ENCODE measurements around the gene MARCHF11. TPM values are rescaled to one million over a fixed set of nuclear protein-coding genes. Genes with fewer than 3 reads are reported as not detected.

The MARCHF11 gene
- total and polyA plus RNA-seq, 2 experiments from 2014 or later, result 0.17 to 1.5 TPM

DNA sequence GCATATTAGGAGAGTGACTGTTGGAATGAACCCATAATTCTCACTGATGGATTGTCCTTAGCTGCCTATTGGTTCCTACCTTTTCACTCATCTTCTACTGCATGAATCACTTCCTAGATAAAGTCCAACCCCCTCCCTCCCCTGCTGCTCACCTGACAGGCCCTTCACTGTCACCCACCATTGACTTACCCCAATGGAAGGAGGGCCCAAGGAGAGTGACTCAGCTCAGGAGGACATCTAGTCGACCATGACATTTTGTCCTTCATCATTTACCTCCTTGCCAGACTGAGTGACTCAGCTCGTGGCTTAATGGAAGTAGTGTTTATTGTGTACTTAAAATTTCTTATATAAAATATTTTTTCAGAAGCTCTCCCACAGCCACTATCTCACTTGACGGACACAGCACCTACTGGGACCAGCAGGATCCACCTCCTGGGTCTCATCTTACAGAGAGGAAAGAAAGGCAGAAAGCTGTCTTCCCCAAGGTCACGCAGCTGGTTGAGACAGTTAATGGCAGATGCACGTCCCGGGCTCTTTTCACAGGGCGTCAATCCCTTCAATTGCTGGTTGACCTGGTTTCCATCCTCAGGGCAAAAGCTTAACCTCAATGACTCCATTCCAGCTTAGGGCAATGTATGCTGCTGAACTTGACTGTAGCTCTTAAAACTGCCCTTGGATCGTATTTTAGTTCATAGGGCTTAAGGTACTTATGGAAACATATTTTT, 142.3 kb downstream of the MARCHF11 start:
- Histone ChIP-seq H3K9me2 (ENCODE audit: insufficient read depth) (no peaks in the 10 kb centered on the region), H3K79me2 (replicated peaks; ENCODE audit: insufficient read depth) (no peaks in the 10 kb centered on the region), H3K27me3 (ENCODE audit: insufficient read depth) (no peaks in the 10 kb centered on the region), H3F3A (replicated peaks; ENCODE audit: low read depth) (no peaks in the 10 kb centered on the region), H3K4me2 (no peak overlapping the region), H4K20me1 (replicated peaks; ENCODE audit: insufficient read depth) (no peaks in the 10 kb centered on the region), H3K27ac (ENCODE audit: low read depth) (no peak overlapping the region), H3K4me3 (no peak overlapping the region), H3K36me3 (ENCODE audit: insufficient read depth) (no peaks in the 10 kb centered on the region), H3K4me1 (ENCODE audit: insufficient read depth) (no peaks in the 10 kb centered on the region), H2AFZ (no peak overlapping the region)
- DNase-seq (ENCODE audit: low spot score) (no peak), ATAC-seq (no peak)
- Mint-ChIP-seq H3K9me3 (no peaks in the 10 kb centered on the region), H3K27ac (no peak overlapping the region), H3K4me3 (no peak overlapping the region), H3K4me1 (no peaks in the 10 kb centered on the region), H3K27me3 (ENCODE audit: insufficient read depth, low read depth, poor library complexity) (no peaks in the 10 kb centered on the region), H3K36me3 (ENCODE audit: low read depth) (no peaks in the 10 kb centered on the region)
- no peak for TF ChIP-seq NANOG (IDR thresholded peaks at IDR 0.05; ENCODE audit: borderline replicate concordance)
- no peak for TF ChIP-seq CTCF (conservative IDR thresholded peaks at IDR 0.05; ENCODE audit: low read depth in 2 of 2)

- no peak for DNase-seq (ENCODE audit: low spot score)
- H3K4me1 Mint-ChIP-seq, result no peaks in the 10 kb centered on the region
- Histone ChIP-seq H3K4me1 (ENCODE audit: insufficient read depth) (no peaks in the 10 kb centered on the region), H3K4me2 (no peak overlapping the region), H3K27me3 (ENCODE audit: insufficient read depth) (no peaks in the 10 kb centered on the region), H3K9me2 (ENCODE audit: insufficient read depth) (no peaks in the 10 kb centered on the region), H2AFZ (no peak overlapping the region), H3F3A (replicated peaks; ENCODE audit: low read depth) (no peaks in the 10 kb centered on the region), H4K20me1 (replicated peaks; ENCODE audit: insufficient read depth) (no peaks in the 10 kb centered on the region), H3K4me3 (no peak overlapping the region), H3K36me3 (ENCODE audit: insufficient read depth) (no peaks in the 10 kb centered on the region), H3K79me2 (replicated peaks; ENCODE audit: insufficient read depth) (no peaks in the 10 kb centered on the region), H3K27ac (ENCODE audit: low read depth) (no peak overlapping the region)
- no peak overlapping the region for H3K4me3 Mint-ChIP-seq
- no peaks in the 10 kb centered on the region for H3K36me3 Mint-ChIP-seq (ENCODE audit: low read depth)
- no peak overlapping the region for H3K27ac Mint-ChIP-seq
- H3K27me3 Mint-ChIP-seq (ENCODE audit: insufficient read depth, low read depth, poor library complexity), result no peaks in the 10 kb centered on the region
- no peaks in the 10 kb centered on the region for H3K9me3 Mint-ChIP-seq
- ATAC-seq, result no peak
- TF ChIP-seq, protein P1, sequence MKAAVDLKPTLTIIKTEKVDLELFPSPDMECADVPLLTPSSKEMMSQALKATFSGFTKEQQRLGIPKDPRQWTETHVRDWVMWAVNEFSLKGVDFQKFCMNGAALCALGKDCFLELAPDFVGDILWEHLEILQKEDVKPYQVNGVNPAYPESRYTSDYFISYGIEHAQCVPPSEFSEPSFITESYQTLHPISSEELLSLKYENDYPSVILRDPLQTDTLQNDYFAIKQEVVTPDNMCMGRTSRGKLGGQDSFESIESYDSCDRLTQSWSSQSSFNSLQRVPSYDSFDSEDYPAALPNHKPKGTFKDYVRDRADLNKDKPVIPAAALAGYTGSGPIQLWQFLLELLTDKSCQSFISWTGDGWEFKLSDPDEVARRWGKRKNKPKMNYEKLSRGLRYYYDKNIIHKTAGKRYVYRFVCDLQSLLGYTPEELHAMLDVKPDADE (IDR thresholded peaks at IDR 0.05), result no peak
- no peak for TF ChIP-seq EZH2 (IDR thresholded peaks at IDR 0.05; ENCODE audit: low read depth, unreplicated experiment)
- no peak for TF ChIP-seq ZNF331 (CRISPR knock-in tag; IDR thresholded peaks at IDR 0.05; ENCODE audit: low read depth)
- no peak for TF ChIP-seq CREB1 (CRISPR knock-in tag; IDR thresholded peaks at IDR 0.05; ENCODE audit: low read depth)
- TF ChIP-seq, protein P2, sequence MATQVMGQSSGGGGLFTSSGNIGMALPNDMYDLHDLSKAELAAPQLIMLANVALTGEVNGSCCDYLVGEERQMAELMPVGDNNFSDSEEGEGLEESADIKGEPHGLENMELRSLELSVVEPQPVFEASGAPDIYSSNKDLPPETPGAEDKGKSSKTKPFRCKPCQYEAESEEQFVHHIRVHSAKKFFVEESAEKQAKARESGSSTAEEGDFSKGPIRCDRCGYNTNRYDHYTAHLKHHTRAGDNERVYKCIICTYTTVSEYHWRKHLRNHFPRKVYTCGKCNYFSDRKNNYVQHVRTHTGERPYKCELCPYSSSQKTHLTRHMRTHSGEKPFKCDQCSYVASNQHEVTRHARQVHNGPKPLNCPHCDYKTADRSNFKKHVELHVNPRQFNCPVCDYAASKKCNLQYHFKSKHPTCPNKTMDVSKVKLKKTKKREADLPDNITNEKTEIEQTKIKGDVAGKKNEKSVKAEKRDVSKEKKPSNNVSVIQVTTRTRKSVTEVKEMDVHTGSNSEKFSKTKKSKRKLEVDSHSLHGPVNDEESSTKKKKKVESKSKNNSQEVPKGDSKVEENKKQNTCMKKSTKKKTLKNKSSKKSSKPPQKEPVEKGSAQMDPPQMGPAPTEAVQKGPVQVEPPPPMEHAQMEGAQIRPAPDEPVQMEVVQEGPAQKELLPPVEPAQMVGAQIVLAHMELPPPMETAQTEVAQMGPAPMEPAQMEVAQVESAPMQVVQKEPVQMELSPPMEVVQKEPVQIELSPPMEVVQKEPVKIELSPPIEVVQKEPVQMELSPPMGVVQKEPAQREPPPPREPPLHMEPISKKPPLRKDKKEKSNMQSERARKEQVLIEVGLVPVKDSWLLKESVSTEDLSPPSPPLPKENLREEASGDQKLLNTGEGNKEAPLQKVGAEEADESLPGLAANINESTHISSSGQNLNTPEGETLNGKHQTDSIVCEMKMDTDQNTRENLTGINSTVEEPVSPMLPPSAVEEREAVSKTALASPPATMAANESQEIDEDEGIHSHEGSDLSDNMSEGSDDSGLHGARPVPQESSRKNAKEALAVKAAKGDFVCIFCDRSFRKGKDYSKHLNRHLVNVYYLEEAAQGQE (IDR thresholded peaks at IDR 0.05; ENCODE audit: unreplicated experiment), result no peak
- no peak for TF ChIP-seq CTCF (conservative IDR thresholded peaks at IDR 0.05; ENCODE audit: low read depth in 2 of 2)
- TF ChIP-seq POLR2AphosphoS5 (IDR thresholded peaks at IDR 0.05; ENCODE audit: low read depth), result no peak
- no peak for TF ChIP-seq STAT1 (IDR thresholded peaks at IDR 0.05; ENCODE audit: unreplicated experiment)
- TF ChIP-seq JUNB (IDR thresholded peaks at IDR 0.05; ENCODE audit: unreplicated experiment), result no peak
Measured at GRCh38 chr5:16034319-16035001, 145.1 kb downstream of the MARCHF11 start.

Measured in GM23338 (cell line).